CD4-positive, alpha-beta T cell treated with Interleukin-15 for 4 hours (primary cell): ENCODE measurements around the gene CENPX.
"Not testable (repeated sequence)": the region's sequence is repeated elsewhere in the genome, so short reads cannot be mapped to it uniquely, and the experiment has no call there.

ENCODE experiments used
- DNase-seq: peaks from one replicate; pipeline ENCODE4 v3.0.0-alpha.2; 2020; ENCODE audit warnings: low spot score

Gene CENPX

GRCh38 chr17:82039695-82040299 lies 17.1 kb upstream of the CENPX start:
- DNase-seq = no peak

GRCh38 chr17:82038796-82039409 lies 16.2 kb upstream of the CENPX start:
- DNase-seq = not testable (repeated sequence)

- DNase-seq = no peak
Measured at GRCh38 chr17:82037889-82038195, 15.2 kb upstream of the CENPX start.

- peak; percentile 95 for DNase-seq
Measured at GRCh38 chr17:82037092-82037888, 14.6 kb upstream of the CENPX start, which contains the start of gene DCXR. Gene DCXR, minus strand, starts transcription at chr17:82037697. Its CDS starts 15 bp downstream, at chr17:82037682.

- DNase-seq = no peak
Measured at GRCh38 chr17:82036634-82037091, 14.0 kb upstream of the CENPX start.

- DNase-seq = no peak
Measured at GRCh38 chr17:82035956-82036633, 13.4 kb upstream of the CENPX start.

- no peak for DNase-seq
Measured at GRCh38 chr17:82035488-82035887, 12.8 kb upstream of the CENPX start.

GRCh38 chr17:82034371-82035011 lies 11.8 kb upstream of the CENPX start:
- DNase-seq = no peak

GRCh38 chr17:82033359-82034085 lies 10.8 kb upstream of the CENPX start:
- DNase-seq = no peak

- DNase-seq = peak; percentile 22
Measured at GRCh38 chr17:82031885-82032627, 9.4 kb upstream of the CENPX start.

GRCh38 chr17:82031303-82031884 lies 8.7 kb upstream of the CENPX start, which contains the start of gene RAC3:
Gene RAC3, plus strand, starts transcription at chr17:82031678. Its CDS starts 84 bp downstream, at chr17:82031762.
- no peak for DNase-seq

GRCh38 chr17:82030470-82031302 lies 8.0 kb upstream of the CENPX start:
- DNase-seq = peak; percentile 84

GRCh38 chr17:82029990-82030469 lies 7.4 kb upstream of the CENPX start:
- DNase-seq = no peak

GRCh38 chr17:82029391-82029790 lies 6.7 kb upstream of the CENPX start:
- DNase-seq = no peak

- no peak for DNase-seq
Measured at GRCh38 chr17:82028966-82029365, 6.3 kb upstream of the CENPX start.

GRCh38 chr17:82028246-82028645 lies 5.6 kb upstream of the CENPX start:
- no peak for DNase-seq

- no peak for DNase-seq
Measured at GRCh38 chr17:82025401-82026107, 2.9 kb upstream of the CENPX start.

GRCh38 chr17:82024859-82025258 lies 2.2 kb upstream of the CENPX start:
- no peak for DNase-seq
